ENCODE data around the gene FAM135A. TPM values are rescaled to one million over a fixed set of nuclear protein-coding genes. Genes with fewer than 3 reads are reported as not detected.
"Not testable (repeated sequence)": the region's sequence is repeated elsewhere in the genome, so short reads cannot be mapped to it uniquely, and the experiment has no call there.

FAM135A gene
- total RNA-seq, 4 donors from 2014 or later: 51.2 to 93.6 (median 82.5) TPM

DNA sequence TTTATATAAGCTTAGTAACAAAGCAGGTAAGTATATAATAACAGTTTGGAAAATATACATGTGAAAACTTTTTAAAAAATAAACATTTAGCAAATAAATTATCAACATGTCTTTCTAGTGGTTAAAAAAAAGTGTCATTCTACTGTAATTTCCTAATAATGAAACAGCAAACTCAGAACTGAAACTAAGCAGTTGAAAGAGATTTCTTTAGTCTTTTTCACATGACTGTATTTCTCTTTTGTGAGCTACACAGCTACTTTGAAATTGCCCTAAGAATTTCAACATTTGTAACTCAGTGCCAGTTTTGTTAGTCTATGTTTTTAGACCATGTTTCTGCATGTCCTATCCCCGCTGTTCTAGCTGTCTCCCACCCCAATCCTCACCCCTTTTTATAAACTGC lies 125.1 kb downstream of the FAM135A start:
- TF ChIP-seq CTCF (IDR thresholded peaks at IDR 0.05) (no peak), POLR2A (IDR thresholded peaks at IDR 0.05) (no peak)
- no peak overlapping the region for H3K4me3 ChIP-seq
- no peak overlapping the region for H3K27ac ChIP-seq
- H3K27me3 ChIP-seq: no peaks in the 10 kb centered on the region
- no peaks in the 10 kb centered on the region for H3K9me3 ChIP-seq
- no peaks in the 10 kb centered on the region for H3K4me1 ChIP-seq
- DNase-seq: no peak
- peaks cover 0 to 38% (median 0%) of the 10 kb centered on the region in 3 donors for H3K36me3 ChIP-seq

DNA sequence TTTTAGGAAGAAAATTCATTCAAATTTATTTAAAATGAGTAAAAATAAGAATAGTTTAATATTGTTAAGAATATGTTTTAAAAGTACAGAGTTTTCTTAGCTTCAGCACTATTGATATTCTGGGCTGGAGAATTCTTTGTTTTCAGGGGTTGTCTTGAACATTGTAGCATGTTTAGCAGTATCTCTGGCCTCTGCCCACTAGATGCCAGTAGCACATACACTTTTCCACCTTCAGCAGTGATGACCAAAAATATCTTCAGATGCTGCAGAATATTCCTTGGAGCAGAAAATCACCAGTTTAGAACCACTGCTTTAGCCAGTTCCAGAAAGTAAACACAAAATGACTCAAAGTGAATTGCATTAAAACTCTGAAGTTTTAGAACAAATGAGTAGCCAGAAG lies 134.0 kb downstream of the FAM135A start:
- TF ChIP-seq POLR2A (IDR thresholded peaks at IDR 0.05) (no peak), CTCF (IDR thresholded peaks at IDR 0.05) (peak in 3 of 6 experiments; percentile 22 to 28 (median 23))
- H3K27me3 ChIP-seq: no peaks in the 10 kb centered on the region
- H3K27ac ChIP-seq: no peak overlapping the region
- no peaks in the 10 kb centered on the region for H3K9me3 ChIP-seq
- peaks cover 0 to 9% (median 0%) of the 10 kb centered on the region in 3 donors for H3K36me3 ChIP-seq
- H3K4me1 ChIP-seq: no peaks in the 10 kb centered on the region
- no peak for DNase-seq
- H3K4me3 ChIP-seq: no peak overlapping the region

DNA sequence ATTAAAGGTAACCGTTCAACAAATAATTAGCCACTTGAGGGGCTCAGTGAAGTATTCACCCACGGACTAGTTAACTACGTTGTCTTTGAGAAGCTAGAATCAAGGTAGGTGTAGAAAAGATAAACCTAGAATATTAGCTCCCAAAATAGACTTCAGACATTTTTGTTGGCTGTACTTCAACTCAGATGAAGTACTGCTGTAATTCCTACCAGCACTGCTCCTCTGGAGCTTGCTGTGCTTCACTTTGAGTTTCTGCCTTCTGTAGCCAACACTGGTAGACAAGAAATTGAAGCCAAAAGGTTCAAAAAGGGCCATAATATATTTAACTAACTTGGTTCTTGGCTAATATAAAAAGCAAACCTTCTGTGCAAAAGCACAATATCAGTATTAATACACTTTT lies 134.6 kb downstream of the FAM135A start:
- Histone ChIP-seq H3K27me3 (no peaks in the 10 kb centered on the region), H3K27ac (no peak overlapping the region), H3K36me3 (peaks cover 0 to 9% (median 0%) of the 10 kb centered on the region in 3 donors), H3K4me3 (no peak overlapping the region), H3K4me1 (no peaks in the 10 kb centered on the region), H3K9me3 (no peaks in the 10 kb centered on the region)
- TF ChIP-seq POLR2A (IDR thresholded peaks at IDR 0.05): no peak
- no peak for DNase-seq

DNA sequence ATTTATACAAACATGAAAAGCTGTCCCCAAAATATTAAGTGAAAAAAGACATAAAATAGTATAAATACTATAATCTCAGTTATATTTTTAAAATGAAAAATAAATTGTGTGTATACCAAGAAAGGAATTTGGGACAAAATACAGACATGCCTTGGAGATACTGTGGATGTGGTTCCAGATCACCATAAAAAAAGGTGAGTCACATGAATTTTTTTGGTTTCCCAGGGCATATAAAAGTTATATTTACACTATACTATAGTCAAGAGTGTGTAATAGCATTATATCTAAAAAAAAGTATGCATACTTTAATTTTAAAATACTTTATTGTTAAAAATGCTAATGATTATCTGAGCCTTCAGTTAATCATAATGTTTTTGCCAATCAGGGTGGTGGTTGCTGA lies 136.0 kb downstream of the FAM135A start:
- no peak for DNase-seq
- H3K9me3 ChIP-seq: no peaks in the 10 kb centered on the region
- no peak overlapping the region for H3K4me3 ChIP-seq
- H3K36me3 ChIP-seq: peaks cover 0 to 6% (median 0%) of the 10 kb centered on the region in 3 donors
- H3K4me1 ChIP-seq: no peaks in the 10 kb centered on the region
- no peak overlapping the region for H3K27ac ChIP-seq
- TF ChIP-seq POLR2A (IDR thresholded peaks at IDR 0.05): no peak
- no peak for TF ChIP-seq CTCF (IDR thresholded peaks at IDR 0.05)
- no peaks in the 10 kb centered on the region for H3K27me3 ChIP-seq

GRCh38 chr6:70551566-70551965 lies 138.3 kb downstream of the FAM135A start:
- H3K27me3 ChIP-seq: no peaks in the 10 kb centered on the region
- no peak overlapping the region for H3K27ac ChIP-seq
- no peaks in the 10 kb centered on the region for H3K4me1 ChIP-seq
- no peak for DNase-seq
- TF ChIP-seq POLR2A (IDR thresholded peaks at IDR 0.05) (no peak), CTCF (IDR thresholded peaks at IDR 0.05) (peak in 2 of 6 experiments; percentile 23 to 38)
- no peaks in the 10 kb centered on the region for H3K9me3 ChIP-seq
- H3K36me3 ChIP-seq: peaks cover 0 to 4% (median 0%) of the 10 kb centered on the region in 3 donors
- no peak overlapping the region for H3K4me3 ChIP-seq

DNA sequence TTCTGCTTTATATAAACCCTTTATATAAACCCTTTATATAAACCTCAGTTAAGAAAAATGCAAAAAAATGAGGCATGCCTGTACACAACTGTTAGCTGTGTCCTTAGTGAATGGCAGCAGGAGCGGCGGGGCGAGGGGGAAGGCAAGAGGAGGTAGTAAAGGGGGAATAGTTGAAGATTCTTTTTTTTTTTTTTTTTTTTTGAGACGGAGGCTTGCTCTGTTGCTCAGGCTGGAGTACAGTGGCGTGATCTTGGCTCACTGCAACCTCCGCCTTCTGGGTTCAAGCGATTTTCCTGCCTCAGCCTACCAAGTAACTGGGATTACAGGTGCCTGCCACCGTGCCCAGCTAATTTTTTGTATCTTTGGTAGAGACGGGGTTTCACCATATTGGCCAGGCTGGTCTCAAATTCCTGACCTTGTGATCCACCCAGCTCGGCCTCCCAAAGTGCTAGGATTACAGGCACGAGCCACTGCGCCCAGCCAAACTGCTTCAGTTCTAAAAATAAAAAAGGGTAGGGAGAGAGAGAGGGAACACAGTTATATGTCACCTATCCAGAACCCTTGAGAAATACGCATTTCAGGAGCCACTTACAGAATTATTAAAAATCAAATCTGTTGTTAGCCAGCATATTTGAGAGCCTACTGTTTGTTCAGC lies 139.1 kb downstream of the FAM135A start:
- not testable (repeated sequence) for H3K27me3 ChIP-seq, H3K4me3 ChIP-seq, H3K36me3 ChIP-seq, H3K27ac ChIP-seq, H3K9me3 ChIP-seq, DNase-seq, H3K4me1 ChIP-seq

DNA sequence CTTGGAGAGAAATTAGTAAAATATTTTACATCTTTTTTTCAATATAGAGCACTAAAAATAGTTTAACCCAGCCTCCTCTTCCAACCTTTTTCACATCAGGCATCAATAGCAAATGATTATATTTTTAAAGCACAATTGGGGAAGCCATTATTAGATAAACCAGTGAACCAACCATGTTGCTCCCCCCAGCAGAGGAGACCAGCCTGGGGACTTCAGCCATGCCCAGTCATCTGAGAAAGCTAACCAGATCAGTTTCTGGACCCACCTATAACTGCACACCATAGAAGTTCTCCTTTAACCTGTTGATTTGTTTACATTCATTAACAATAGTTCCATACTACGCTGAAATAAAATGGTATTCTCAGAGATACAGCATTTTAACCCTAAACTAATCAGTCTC lies 139.7 kb downstream of the FAM135A start:
- no peaks in the 10 kb centered on the region for H3K9me3 ChIP-seq
- TF ChIP-seq POLR2A (IDR thresholded peaks at IDR 0.05) (no peak), CTCF (IDR thresholded peaks at IDR 0.05) (no peak)
- H3K27ac ChIP-seq: no peak overlapping the region
- no peaks in the 10 kb centered on the region for H3K27me3 ChIP-seq
- H3K4me1 ChIP-seq: no peaks in the 10 kb centered on the region
- no peak overlapping the region for H3K4me3 ChIP-seq
- DNase-seq: no peak
- peaks cover 0 to 4% (median 0%) of the 10 kb centered on the region in 3 donors for H3K36me3 ChIP-seq

Measured in Peyer's patch (tissue), 4 donors.